ENCODE data around the gene HTT.

- no peak for TF ChIP-seq CTCF (IDR thresholded peaks at IDR 0.05)
- TF ChIP-seq POLR2A (IDR thresholded peaks at IDR 0.05) = no peak
These were observed 38.4 kb downstream of the HTT start for GRCh38 chr4:3112609-3113469.

Data from lower leg skin (tissue), 3 donors.